ENCODE measurements around the gene GPC5.

The GPC5 gene

GRCh38 chr13:92560883-92561282 lies 1162.5 kb downstream of the GPC5 start:
- CTCF ChIA-PET = no interaction called here
- POLR2A ChIA-PET = no interaction called here
- no peak for DNase-seq (ENCODE audit: extremely low spot score)
- no peak for TF ChIP-seq CTCF (IDR thresholded peaks at IDR 0.05; ENCODE audit: control extremely low read depth, extremely low read depth, low read depth, missing control alignments)

DNA sequence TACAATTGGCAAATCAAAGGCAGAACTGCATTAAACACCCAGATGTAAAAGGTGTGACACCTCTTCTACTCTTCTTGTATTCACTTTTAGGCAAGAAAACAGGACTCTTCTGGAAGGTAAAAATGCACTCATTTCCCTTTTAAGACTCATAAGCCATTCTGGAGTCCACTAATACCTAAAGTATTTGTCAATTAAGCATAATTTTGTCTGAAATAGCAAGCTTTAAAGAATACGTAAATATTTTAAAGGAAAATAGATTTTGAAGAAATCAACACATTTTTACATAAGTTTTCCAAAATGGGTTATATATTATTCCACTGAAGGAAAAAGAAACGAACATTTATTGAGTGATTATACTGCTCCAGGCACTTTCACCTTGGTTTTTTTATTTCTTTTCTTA lies 1166.5 kb downstream of the GPC5 start:
- CTCF ChIA-PET = no interaction called here
- TF ChIP-seq CTCF (IDR thresholded peaks at IDR 0.05; ENCODE audit: control extremely low read depth, extremely low read depth, low read depth, missing control alignments) = no peak
- POLR2A ChIA-PET = no interaction called here
- no peak for DNase-seq (ENCODE audit: extremely low spot score)

GRCh38 chr13:92566767-92567166 lies 1168.3 kb downstream of the GPC5 start:
- TF ChIP-seq CTCF (IDR thresholded peaks at IDR 0.05; ENCODE audit: control extremely low read depth, extremely low read depth, low read depth, missing control alignments) = no peak
- ChIA-PET POLR2A (no interaction called here), CTCF (interaction anchor here (1.5 kb wide), 1 partner anchor 15 kb away, joined by 3 read pairs; no protein-coding TSS in a partner anchor)
- DNase-seq (ENCODE audit: extremely low spot score) = no peak

- CTCF ChIA-PET = interaction anchor here (1.6 kb wide), 1 partner anchor 9 kb away, joined by 4 read pairs; no protein-coding TSS in a partner anchor
- DNase-seq (ENCODE audit: extremely low spot score) = no peak
- POLR2A ChIA-PET = no interaction called here
- no peak for TF ChIP-seq CTCF (IDR thresholded peaks at IDR 0.05; ENCODE audit: control extremely low read depth, extremely low read depth, low read depth, missing control alignments)
Measured at GRCh38 chr13:92572190-92572589, 1173.8 kb downstream of the GPC5 start.

- peak; percentile 6 for TF ChIP-seq CTCF (IDR thresholded peaks at IDR 0.05; ENCODE audit: control extremely low read depth, extremely low read depth, low read depth, missing control alignments)
- POLR2A ChIA-PET = no interaction called here
- CTCF ChIA-PET = no interaction called here
- peak; percentile 10 for DNase-seq (ENCODE audit: extremely low spot score)
Measured at GRCh38 chr13:92573467-92574057, 1175.1 kb downstream of the GPC5 start.

DNA sequence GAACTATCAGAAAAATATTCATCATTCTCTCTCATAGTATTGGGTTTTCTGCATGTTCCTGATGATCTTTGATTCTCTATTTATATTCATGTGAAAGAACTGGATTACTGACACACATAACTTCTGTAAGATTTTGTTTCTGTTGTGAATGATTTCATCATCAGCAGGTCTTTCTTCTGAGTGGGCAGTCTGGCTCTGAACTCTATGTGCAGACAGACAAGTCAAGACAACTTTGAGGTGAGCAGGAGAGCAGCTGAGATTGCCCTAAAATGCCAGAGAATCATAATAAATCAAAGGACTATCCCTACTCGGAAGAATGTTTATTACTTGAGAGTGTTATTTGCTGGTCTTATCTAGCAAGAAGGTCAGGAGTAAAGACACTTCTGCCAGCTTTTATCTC lies 1176.1 kb downstream of the GPC5 start:
- ChIA-PET CTCF (no interaction called here), POLR2A (no interaction called here)
- no peak for TF ChIP-seq CTCF (IDR thresholded peaks at IDR 0.05; ENCODE audit: control extremely low read depth, extremely low read depth, low read depth, missing control alignments)
- no peak for DNase-seq (ENCODE audit: extremely low spot score)

- ChIA-PET POLR2A (no interaction called here), CTCF (no interaction called here)
- TF ChIP-seq CTCF (IDR thresholded peaks at IDR 0.05; ENCODE audit: control extremely low read depth, extremely low read depth, low read depth, missing control alignments) = no peak
- DNase-seq (ENCODE audit: extremely low spot score) = no peak
Measured at GRCh38 chr13:92575777-92576176, 1177.4 kb downstream of the GPC5 start.

All from GM10248 (cell line).